Mucosa of descending colon (tissue), 3 donors: ENCODE results near the gene MYF5. TPM values are rescaled to one million over a fixed set of nuclear protein-coding genes. Genes with fewer than 3 reads are reported as not detected.

Experiments used
- ATAC-seq: fragments of 200-7000 bp; cut with Tn5 transposase; one replicate; pipeline ENCODE4 v1.9.1; 2020; ENCODE audit warnings: mild to moderate bottlenecking, moderate library complexity
- DNase-seq, 3 donors: peaks; one replicate each; pipeline ENCODE4 v3.0.0-alpha.2; 2020
- H3K36me3 ChIP-seq: fragments of 200-600 bp; one replicate; pipeline ENCODE4 v1.8.0; 2021; ENCODE audit warnings: low read depth, mild to moderate bottlenecking
- H3K4me1 ChIP-seq: fragments of 200-600 bp; one replicate; pipeline ENCODE4 v1.8.0; 2021; ENCODE audit warnings: low read depth, mild to moderate bottlenecking
- H3K4me3 ChIP-seq: fragments of 200-600 bp; one replicate; pipeline ENCODE4 v1.8.0; 2021; ENCODE audit warnings: mild to moderate bottlenecking
- H3K9me3 ChIP-seq: fragments of 200-600 bp; one replicate; pipeline ENCODE4 v1.8.0; 2021; ENCODE audit warnings: mild to moderate bottlenecking
- intact Hi-C, 2 donors: fragments of 100-400 bp; cut with DNase I in 1 of 2; cut with micrococcal nuclease in 1 of 2; formaldehyde crosslinking; loops; one replicate each; pipeline versions ENCODE4 v1.11.0 to v1.11.1; 2022; cut with DNase I, micrococcal nuclease
- total RNA-seq, 3 donors: library from RNA; stranded (reverse); fragmentation: NEBNext Ultra II Directional in 2 of 3; extraction: Animal tissue kit (Norgen Biotek cat#: 25700) in 2 of 3; gene quantifications; one replicate each; pipeline versions ENCODE4 v1.2.1 to v1.2.4, GENCODE V29; 2021 to 2023
- TF ChIP-seq, protein P1 (sequence below): fragments of 200-600 bp; IDR thresholded peaks from one replicate; pipeline ENCODE4 v1.8.0; 2022; ENCODE audit warnings: antibody characterized with exemption, mild to moderate bottlenecking
- donor health status: DM: no; HTN: no; CAD: no; lungs with moderate emphysema.
- donor health status: DM: no; HTN: no; CAD: no.
- donor health status: DM: no; HTN: yes; CAD: no.

Gene MYF5
- total RNA-seq, 3 donors from 2014 or later = not detected

DNA sequence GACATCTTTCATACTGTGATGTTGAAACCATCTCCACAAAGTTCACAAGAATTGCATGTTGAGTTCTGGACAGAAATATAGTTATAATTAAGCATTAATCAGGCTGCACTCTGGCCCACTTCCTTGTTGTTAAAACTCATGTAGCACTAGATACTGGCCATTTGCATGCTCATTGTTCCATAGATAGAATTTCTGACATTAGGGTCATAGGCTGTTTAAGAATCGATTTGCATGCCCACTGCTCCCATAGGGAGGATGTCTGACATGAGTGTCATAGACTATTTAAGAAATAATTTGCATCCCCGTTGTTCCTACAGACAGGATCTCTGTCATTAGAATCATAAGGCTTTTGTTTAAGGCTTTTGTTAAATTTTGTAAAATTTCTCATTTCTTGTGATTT is 50.2 kb downstream of the MYF5 start:
- DNase-seq = no peak
- Histone ChIP-seq H3K36me3 (no peaks in the 10 kb centered on the region), H3K4me1 (no peaks in the 10 kb centered on the region), H3K9me3 (no peaks in the 10 kb centered on the region), H3K4me3 (no peak overlapping the region)
- no peak for ATAC-seq
- TF ChIP-seq, protein P1, sequence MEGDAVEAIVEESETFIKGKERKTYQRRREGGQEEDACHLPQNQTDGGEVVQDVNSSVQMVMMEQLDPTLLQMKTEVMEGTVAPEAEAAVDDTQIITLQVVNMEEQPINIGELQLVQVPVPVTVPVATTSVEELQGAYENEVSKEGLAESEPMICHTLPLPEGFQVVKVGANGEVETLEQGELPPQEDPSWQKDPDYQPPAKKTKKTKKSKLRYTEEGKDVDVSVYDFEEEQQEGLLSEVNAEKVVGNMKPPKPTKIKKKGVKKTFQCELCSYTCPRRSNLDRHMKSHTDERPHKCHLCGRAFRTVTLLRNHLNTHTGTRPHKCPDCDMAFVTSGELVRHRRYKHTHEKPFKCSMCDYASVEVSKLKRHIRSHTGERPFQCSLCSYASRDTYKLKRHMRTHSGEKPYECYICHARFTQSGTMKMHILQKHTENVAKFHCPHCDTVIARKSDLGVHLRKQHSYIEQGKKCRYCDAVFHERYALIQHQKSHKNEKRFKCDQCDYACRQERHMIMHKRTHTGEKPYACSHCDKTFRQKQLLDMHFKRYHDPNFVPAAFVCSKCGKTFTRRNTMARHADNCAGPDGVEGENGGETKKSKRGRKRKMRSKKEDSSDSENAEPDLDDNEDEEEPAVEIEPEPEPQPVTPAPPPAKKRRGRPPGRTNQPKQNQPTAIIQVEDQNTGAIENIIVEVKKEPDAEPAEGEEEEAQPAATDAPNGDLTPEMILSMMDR = no peak
- intact Hi-C loops = loop anchor here in 1 of 2 donors (10.0 kb wide), 1 partner anchor 352 kb away; no protein-coding TSS in a partner anchor

Other genes starting within 250 kb of the MYF5 start
- gene MYF6, start 9.3 kb upstream of the MYF5 start, total RNA-seq = not detected
- gene LIN7A, start 221.0 kb downstream of the MYF5 start, total RNA-seq = 1 to 10 TPM in 2 of 3 donors, under 1 TPM in 1; 0.36 to 4.1 (median 3.1) TPM